A673 (cell line): ENCODE data around the gene BACE2.

Experiments used
- CTCF ChIP-seq: fragments of 300-800, 200-600 bp; sonication (generic); conservative IDR thresholded peaks from 2 replicates; pipeline ENCODE4 v1.5.1; 2017; ENCODE audit warnings: low read depth, mild to moderate bottlenecking, antibody characterized with exemption, low read length, moderate library complexity, mixed read lengths
- EZH2 ChIP-seq: fragments of 200-600 bp; sonication (generic); IDR thresholded peaks from 2 replicates; pipeline ENCODE4 v1.6.1; 2017; ENCODE audit warnings: borderline replicate concordance, low read depth, mild to moderate bottlenecking, mixed read lengths, antibody characterized with exemption, low read length; ENCODE audit not compliant: poor library complexity, severe bottlenecking

GRCh38 chr21:41246808-41247207 is 78.8 kb downstream of the BACE2 start:
- no peak for TF ChIP-seq CTCF
- no peak for TF ChIP-seq EZH2
